HG02943 (cell line): ENCODE results near the gene MMP1.

ENCODE experiments used
- ATAC-seq: cut with Tn5 transposase; IDR thresholded peaks from one replicate; pipeline ENCODE4 v1.9.1; 2021; ENCODE audit warnings: mild to moderate bottlenecking, low read depth, moderate library complexity; ENCODE audit not compliant: unreplicated experiment

MMP1 gene

GRCh38 chr11:102798012-102798746, at the start of gene MMP1:
Gene MMP1 (minus strand): TSS chr11:102798160. CDS start chr11:102798092, 68 bp downstream.
- no peak for ATAC-seq

- no peak for ATAC-seq
Observed at GRCh38 chr11:102846292-102846691, 48.3 kb upstream of the MMP1 start.

GRCh38 chr11:102843489-102843888, 45.5 kb upstream of the MMP1 start, which contains the start of gene MMP3:
Gene MMP3 (minus strand): TSS chr11:102843609. CDS start chr11:102843546, 63 bp downstream.
- no peak for ATAC-seq

GRCh38 chr11:102842930-102843329, 45.0 kb upstream of the MMP1 start:
- no peak for ATAC-seq

GRCh38 chr11:102840018-102840417, 42.1 kb upstream of the MMP1 start:
- no peak for ATAC-seq

GRCh38 chr11:102837646-102838045, 39.7 kb upstream of the MMP1 start:
- ATAC-seq: no peak

GRCh38 chr11:102837156-102837555, 39.2 kb upstream of the MMP1 start:
- ATAC-seq: no peak

- ATAC-seq: no peak
Observed at GRCh38 chr11:102836290-102836875, 38.4 kb upstream of the MMP1 start.

- no peak for ATAC-seq
Observed at GRCh38 chr11:102833731-102834130, 35.8 kb upstream of the MMP1 start.

GRCh38 chr11:102832612-102833011, 34.7 kb upstream of the MMP1 start:
- ATAC-seq: no peak

- no peak for ATAC-seq
Observed at GRCh38 chr11:102831489-102832440, 33.8 kb upstream of the MMP1 start.

GRCh38 chr11:102831128-102831488, 33.1 kb upstream of the MMP1 start:
- ATAC-seq: no peak

GRCh38 chr11:102830001-102830727, 32.2 kb upstream of the MMP1 start:
- no peak for ATAC-seq

GRCh38 chr11:102829316-102830000, 31.5 kb upstream of the MMP1 start:
- no peak for ATAC-seq

GRCh38 chr11:102824556-102824955, 26.6 kb upstream of the MMP1 start:
- ATAC-seq: no peak

- no peak for ATAC-seq
Observed at GRCh38 chr11:102819491-102819890, 21.5 kb upstream of the MMP1 start.

- no peak for ATAC-seq
Observed at GRCh38 chr11:102813484-102813883, 15.5 kb upstream of the MMP1 start.

GRCh38 chr11:102812188-102812587, 14.2 kb upstream of the MMP1 start:
- ATAC-seq: no peak

GRCh38 chr11:102810950-102811660, 13.1 kb upstream of the MMP1 start:
- no peak for ATAC-seq
